ENCODE measurements around the gene LRRC45. TPM values are rescaled to one million over a fixed set of nuclear protein-coding genes. Genes with fewer than 3 reads are reported as not detected.

Gene LRRC45
- total and polyA plus RNA-seq, 2 of the 4 experiments (the other 2 are of a cell fraction): 7.2 to 10.2 TPM

DNA sequence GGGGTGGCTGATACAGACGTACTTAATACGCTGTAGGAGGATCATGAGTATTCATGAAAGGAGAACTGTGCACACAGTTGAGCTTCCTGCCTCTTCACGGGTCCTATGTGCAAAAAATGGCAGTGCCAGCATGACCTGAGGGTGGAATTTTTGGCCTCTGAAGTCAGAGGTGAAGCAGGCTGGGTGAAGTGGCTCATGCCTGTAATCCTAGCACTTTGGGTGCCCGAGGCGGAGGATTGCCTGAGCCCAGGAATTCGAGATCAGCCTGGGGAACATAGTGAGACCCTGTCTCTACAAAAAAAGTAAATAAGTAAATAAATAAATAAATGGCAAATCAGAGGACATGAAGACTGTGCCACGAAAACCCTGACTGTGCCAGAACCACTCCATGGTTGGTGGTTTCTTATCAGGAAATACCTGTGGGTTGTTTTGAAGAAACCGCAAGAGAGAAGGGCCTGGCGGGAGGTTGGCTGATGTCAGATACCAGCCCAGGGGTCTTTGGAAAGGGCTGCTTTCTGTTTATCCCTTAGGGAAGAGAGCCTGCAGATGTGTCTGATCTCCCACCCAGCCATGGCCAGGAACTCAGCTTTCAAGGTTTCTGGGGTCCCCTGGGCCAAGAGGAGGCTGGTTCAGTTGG is 42.3 kb upstream of the LRRC45 start:
- Histone ChIP-seq H2BK120ac (ENCODE audit: low read depth, low read length) (no peak overlapping the region), H3K9me1 (ENCODE audit: insufficient read depth, low read length) (peaks cover 13% of the 10 kb centered on the region), H2AFZ (replicated peaks; ENCODE audit: low read length, poor library complexity) (no peak overlapping the region), H3K36me3 (ENCODE audit: control insufficient read depth, insufficient read depth, low read length) (peaks cover 24% of the 10 kb centered on the region), H2AK5ac (ENCODE audit: low read depth, low read length) (no peak overlapping the region), H4K91ac (ENCODE audit: insufficient read depth, low read depth, low read length) (no peak overlapping the region), H4K8ac (ENCODE audit: low read depth in 2 of 2, low read length in 2 of 2) (no peak overlapping the region), H2BK20ac (ENCODE audit: low read depth, low read length) (no peak overlapping the region), H3K14ac (replicated peaks; ENCODE audit: low read depth, low read length) (no peak overlapping the region), H2BK5ac (ENCODE audit: low read depth, low read length, poor library complexity, severe bottlenecking) (no peak overlapping the region), H3K4me2 (ENCODE audit: low read depth, low read length) (no peak overlapping the region), H3K18ac (ENCODE audit: low read depth, low read length) (no peak overlapping the region), H3K27me3 (ENCODE audit: control insufficient read depth, insufficient read depth, low read length) (no peaks in the 10 kb centered on the region), H3K56ac (ENCODE audit: extremely low read depth, insufficient read depth, low read length) (no peak overlapping the region), H4K20me1 (ENCODE audit: insufficient read depth, low read length) (no peaks in the 10 kb centered on the region), H3K9me3 (ENCODE audit: control insufficient read depth, insufficient read depth, low read length) (no peaks in the 10 kb centered on the region), H3K79me1 (ENCODE audit: low read depth in 1 of 2, low read length in 2 of 2) (peaks cover 10 to 25% of the 10 kb centered on the region in 2 experiments; a peak in 3 of 4 replicates), H4K5ac (ENCODE audit: low read depth, low read length) (no peak overlapping the region), H3K27ac (ENCODE audit: insufficient read depth, low read length) (no peak overlapping the region), H2BK15ac (ENCODE audit: low read depth, low read length) (no peak overlapping the region), H3K4me1 (ENCODE audit: control insufficient read depth, insufficient read depth, low read length) (peaks cover 3% of the 10 kb centered on the region), H3K4me3 (ENCODE audit: insufficient read depth, low read depth, low read length) (no peak overlapping the region), H2AK9ac (replicated peaks; ENCODE audit: low read depth, low read length, poor library complexity) (no peak overlapping the region), H3K23ac (ENCODE audit: low read depth, low read length) (no peak overlapping the region), H3K4ac (ENCODE audit: low read depth, low read length) (no peak overlapping the region), H3K9ac (ENCODE audit: low read depth, low read length) (no peak overlapping the region)
- BruUV-seq (replicated peaks): no TSS peak
- DNase-seq: no peak
- WGBS, 2 experiments (ENCODE audit: extremely low coverage in 2 of 2, insufficient read length in 1 of 2): 90% methylated on average over 2 of the region's 9 CpGs; no CpG with 5 or more reads in 1 of the 2 experiments
- dilution Hi-C loops (cut with HindIII; ENCODE audit: low sequenced_read_pairs, unreplicated experiment) (no loop called here), intact Hi-C loops (cut with micrococcal nuclease) (no loop called here), in situ Hi-C loops (cut with MboI; ENCODE audit: low sequenced_read_pairs) (no loop called here)
- TF ChIP-seq CEBPB (IDR thresholded peaks at IDR 0.05; ENCODE audit: low read depth, low read length) (no peak), CTCF (conservative IDR thresholded peaks at IDR 0.05; ENCODE audit: low read depth, low read length) (no peak), CHD1 (IDR thresholded peaks at IDR 0.05; ENCODE audit: low read depth, low read length) (no peak), SMC3 (IDR thresholded peaks at IDR 0.05; ENCODE audit: low read depth, low read length) (no peak), USF2 (IDR thresholded peaks at IDR 0.05; ENCODE audit: low read depth, low read length) (no peak), FOS (IDR thresholded peaks at IDR 0.05; ENCODE audit: low read depth, low read length) (no peak), BHLHE40 (IDR thresholded peaks at IDR 0.05; ENCODE audit: low read depth, low read length) (no peak), RCOR1 (IDR thresholded peaks at IDR 0.05; ENCODE audit: insufficient replicate concordance, low read length) (no peak), NFE2L2 (IDR thresholded peaks at IDR 0.05; ENCODE audit: low read depth, low read length) (no peak), RFX5 (IDR thresholded peaks at IDR 0.05; ENCODE audit: low read depth, low read length) (no peak), MAZ (IDR thresholded peaks at IDR 0.05; ENCODE audit: borderline replicate concordance, low read depth, low read length) (no peak), POLR2A (IDR thresholded peaks at IDR 0.05; ENCODE audit: low read depth, low read length) (no peak), RAD21 (IDR thresholded peaks at IDR 0.05; ENCODE audit: low read length) (no peak)
- TF ChIP-seq, protein P1, sequence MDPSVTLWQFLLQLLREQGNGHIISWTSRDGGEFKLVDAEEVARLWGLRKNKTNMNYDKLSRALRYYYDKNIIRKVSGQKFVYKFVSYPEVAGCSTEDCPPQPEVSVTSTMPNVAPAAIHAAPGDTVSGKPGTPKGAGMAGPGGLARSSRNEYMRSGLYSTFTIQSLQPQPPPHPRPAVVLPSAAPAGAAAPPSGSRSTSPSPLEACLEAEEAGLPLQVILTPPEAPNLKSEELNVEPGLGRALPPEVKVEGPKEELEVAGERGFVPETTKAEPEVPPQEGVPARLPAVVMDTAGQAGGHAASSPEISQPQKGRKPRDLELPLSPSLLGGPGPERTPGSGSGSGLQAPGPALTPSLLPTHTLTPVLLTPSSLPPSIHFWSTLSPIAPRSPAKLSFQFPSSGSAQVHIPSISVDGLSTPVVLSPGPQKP (IDR thresholded peaks at IDR 0.05; ENCODE audit: borderline replicate concordance, low read depth, low read length): no peak
- ChIA-PET POLR2A (ENCODE audit: unreplicated experiment) (interaction anchor here (0.7 kb wide), 1 partner anchor 274 kb away, joined by 5 read pairs; no protein-coding TSS in a partner anchor), CTCF (no interaction called here)
- no peak for ATAC-seq (ENCODE audit: low read depth)

Data from IMR-90 (cell line).